Measurements from ENCODE around the gene PLXND1.
"Not testable (repeated sequence)": the region's sequence is repeated elsewhere in the genome, so short reads cannot be mapped to it uniquely, and the experiment has no call there.

Gene PLXND1, protein sequence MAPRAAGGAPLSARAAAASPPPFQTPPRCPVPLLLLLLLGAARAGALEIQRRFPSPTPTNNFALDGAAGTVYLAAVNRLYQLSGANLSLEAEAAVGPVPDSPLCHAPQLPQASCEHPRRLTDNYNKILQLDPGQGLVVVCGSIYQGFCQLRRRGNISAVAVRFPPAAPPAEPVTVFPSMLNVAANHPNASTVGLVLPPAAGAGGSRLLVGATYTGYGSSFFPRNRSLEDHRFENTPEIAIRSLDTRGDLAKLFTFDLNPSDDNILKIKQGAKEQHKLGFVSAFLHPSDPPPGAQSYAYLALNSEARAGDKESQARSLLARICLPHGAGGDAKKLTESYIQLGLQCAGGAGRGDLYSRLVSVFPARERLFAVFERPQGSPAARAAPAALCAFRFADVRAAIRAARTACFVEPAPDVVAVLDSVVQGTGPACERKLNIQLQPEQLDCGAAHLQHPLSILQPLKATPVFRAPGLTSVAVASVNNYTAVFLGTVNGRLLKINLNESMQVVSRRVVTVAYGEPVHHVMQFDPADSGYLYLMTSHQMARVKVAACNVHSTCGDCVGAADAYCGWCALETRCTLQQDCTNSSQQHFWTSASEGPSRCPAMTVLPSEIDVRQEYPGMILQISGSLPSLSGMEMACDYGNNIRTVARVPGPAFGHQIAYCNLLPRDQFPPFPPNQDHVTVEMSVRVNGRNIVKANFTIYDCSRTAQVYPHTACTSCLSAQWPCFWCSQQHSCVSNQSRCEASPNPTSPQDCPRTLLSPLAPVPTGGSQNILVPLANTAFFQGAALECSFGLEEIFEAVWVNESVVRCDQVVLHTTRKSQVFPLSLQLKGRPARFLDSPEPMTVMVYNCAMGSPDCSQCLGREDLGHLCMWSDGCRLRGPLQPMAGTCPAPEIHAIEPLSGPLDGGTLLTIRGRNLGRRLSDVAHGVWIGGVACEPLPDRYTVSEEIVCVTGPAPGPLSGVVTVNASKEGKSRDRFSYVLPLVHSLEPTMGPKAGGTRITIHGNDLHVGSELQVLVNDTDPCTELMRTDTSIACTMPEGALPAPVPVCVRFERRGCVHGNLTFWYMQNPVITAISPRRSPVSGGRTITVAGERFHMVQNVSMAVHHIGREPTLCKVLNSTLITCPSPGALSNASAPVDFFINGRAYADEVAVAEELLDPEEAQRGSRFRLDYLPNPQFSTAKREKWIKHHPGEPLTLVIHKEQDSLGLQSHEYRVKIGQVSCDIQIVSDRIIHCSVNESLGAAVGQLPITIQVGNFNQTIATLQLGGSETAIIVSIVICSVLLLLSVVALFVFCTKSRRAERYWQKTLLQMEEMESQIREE (N-terminal part only)

GRCh38 chr3:129606636-129607390, at the start of gene PLXND1:
Gene PLXND1, minus strand, starts transcription at chr3:129606676. Its CDS starts 37 bp downstream, at chr3:129606639.
- DNase-seq (ENCODE audit: low read depth), result no peak

- no peak for DNase-seq (ENCODE audit: low read depth)
Measured at GRCh38 chr3:129655291-129655700, 48.8 kb upstream of the PLXND1 start.

- DNase-seq (ENCODE audit: low read depth), result no peak
Measured at GRCh38 chr3:129654131-129654530, 47.7 kb upstream of the PLXND1 start.

DNA sequence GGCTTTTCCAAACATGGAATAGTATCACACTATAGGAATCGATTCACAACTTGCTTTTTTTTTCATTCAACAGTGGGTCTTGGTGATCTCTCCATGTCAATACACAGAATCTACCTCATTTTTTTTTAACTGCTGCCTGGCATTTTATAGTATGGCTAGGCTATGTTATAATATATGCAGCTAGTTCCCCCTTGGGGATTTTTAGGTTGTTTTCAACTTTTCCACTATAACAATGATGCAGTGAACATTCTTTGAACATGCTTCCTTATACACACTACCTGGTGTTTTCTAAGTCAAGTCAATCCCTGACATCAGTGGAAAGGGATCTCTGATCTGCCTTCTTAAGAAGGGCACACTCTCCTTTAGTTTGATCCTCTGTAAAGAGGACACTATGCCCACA, 46.5 kb upstream of the PLXND1 start:
- DNase-seq (ENCODE audit: low read depth), result no peak

DNA sequence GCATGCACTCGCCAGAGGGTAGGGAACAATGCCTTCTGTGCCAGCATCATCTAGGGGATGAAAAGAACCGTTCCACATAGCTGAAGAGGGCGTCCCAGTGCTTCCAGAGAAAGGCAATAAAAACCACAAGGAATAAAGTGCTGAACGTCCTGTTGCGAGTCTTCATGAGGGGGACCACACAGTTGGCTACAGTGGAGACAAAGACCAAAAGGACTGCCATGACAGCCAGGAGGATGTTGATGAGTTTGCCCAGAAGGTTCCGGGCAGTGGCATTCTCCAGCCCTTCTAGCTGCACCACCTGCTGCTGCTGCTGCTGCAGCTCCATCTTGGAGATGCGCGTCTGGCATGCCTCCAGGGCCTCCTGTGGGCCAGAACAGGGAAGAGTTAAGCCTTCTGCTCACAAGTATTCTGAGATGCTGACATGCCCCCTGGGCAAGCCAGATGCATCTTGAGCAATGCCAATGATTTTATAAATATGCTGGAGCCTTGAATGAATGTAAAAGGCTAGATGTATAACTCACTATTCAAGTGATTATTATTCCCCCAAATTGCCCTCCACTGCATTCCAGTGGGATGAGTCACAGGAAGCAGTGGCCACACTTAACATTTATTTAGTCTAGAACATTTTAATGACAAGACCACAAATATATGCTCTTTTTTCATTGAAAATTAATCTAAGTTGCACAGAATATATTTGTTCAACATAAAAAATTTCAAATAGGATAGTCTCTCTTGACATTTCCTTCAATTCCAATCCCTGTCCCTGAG, 45.1 kb upstream of the PLXND1 start:
- DNase-seq (ENCODE audit: low read depth), result no peak

- DNase-seq (ENCODE audit: low read depth), result no peak
Measured at GRCh38 chr3:129650256-129650872, 43.9 kb upstream of the PLXND1 start.

DNA sequence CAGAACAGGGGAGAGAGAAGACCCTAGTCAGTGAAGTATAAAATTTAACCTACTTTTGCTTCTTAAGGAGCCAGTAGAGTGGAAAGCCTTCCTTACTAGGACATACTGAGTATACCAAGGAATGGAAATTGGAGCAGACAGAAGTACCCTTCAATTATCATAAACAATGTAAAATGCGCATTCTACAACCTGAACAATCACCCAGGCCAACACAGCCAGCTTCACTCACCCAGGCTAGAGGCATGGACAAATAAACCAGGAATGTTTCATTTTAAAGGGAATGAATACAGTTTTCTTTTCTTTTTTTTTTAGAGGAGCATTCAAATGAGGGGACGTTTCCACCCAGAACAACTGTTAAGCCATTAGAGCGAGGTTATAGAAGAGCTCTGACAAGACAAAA, 41.9 kb upstream of the PLXND1 start:
- DNase-seq (ENCODE audit: low read depth), result no peak

DNA sequence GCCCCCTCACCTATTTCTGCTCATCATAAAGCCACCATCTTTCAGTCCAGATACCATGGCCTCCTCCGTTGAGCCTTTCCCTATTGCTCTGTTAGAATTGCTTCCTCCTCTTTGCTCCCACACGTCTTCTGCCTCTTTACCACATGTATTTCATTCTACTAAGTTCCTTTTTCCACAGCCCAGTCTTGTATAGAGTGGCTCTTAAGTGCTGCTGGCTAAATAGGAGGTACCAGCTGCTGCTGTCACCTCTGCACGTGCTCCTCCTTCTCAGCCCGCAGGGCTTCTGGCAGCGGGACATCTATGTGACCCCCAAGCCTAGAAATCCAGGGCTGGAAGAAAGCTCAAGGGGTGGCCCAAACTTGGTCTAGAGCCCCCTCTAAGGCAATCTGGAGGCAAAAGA, 38.8 kb upstream of the PLXND1 start:
- DNase-seq (ENCODE audit: low read depth), result no peak

- no peak for DNase-seq (ENCODE audit: low read depth)
Measured at GRCh38 chr3:129644836-129645235, 38.4 kb upstream of the PLXND1 start.

DNA sequence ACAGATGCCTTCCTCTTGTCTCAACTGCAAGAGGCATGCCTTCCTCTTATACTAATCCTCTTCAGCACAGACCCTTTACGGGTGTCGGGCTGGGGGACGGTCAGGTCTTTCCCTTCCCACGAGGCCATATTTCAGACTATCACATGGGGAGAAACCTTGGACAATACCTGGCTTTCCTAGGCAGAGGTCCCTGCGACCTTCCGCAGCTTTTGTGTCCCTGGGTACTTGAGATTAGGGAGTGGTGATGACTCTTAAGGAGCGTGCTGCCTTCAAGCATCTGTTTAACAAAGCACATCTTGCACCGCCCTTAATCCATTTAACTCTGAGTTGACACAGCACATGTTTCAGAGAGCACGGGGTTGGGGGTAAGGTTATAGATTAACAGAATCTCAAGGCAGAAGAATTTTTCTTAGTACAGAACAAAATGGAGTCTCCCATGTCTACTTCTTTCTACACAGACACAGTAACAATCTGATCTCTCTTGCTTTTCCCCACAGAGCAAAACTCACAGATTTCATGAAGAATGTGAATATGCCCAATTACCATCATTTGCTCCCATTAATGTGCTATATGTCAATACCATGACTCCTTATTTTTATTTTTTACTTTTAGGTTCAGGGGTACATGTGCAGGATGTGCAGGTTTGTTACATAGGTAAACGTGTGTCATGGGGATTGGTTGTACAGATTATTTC, 35.2 kb upstream of the PLXND1 start:
- DNase-seq (ENCODE audit: low read depth), result not testable (repeated sequence)

DNA sequence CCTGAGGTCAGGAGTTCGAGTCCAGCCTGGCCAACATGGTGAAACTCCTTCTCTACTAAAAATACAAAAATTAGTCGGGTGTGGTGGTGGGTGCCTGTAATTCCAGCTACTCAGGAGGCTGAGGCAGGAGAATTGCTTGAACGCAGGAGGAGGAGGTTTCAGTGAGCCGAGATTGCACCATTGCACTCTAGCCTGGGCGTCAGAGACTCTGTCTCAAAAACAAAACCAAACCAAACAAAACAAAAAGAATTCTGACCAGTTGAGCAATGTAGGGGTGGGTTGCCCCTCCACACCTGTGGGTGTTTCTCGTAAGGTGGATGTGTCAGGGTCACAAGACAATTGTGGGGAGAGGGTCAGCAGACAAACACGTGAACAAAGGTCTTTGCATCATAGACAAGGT, 34.5 kb upstream of the PLXND1 start:
- DNase-seq (ENCODE audit: low read depth), result not testable (repeated sequence)

GRCh38 chr3:129638481-129638880, 32.0 kb upstream of the PLXND1 start:
- DNase-seq (ENCODE audit: low read depth), result no peak

DNA sequence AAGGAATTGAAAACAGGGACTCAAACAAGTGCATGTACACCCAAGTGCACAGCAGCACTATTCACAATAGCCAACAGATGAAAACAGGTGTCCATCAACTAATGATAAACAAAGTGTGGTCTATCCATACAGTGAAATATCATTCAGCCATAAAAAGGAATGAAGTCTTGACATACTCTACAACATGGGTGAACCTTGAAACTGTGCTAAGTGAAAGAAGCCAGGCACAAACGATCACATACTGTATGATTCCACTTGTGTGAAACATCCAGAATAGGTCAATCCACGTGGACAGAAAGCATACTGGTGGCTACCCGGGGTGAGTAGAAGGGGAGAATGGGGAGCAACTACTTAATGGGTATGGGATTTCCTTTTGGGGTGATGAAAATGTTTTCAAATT, 29.6 kb upstream of the PLXND1 start:
- DNase-seq (ENCODE audit: low read depth), result no peak

DNA sequence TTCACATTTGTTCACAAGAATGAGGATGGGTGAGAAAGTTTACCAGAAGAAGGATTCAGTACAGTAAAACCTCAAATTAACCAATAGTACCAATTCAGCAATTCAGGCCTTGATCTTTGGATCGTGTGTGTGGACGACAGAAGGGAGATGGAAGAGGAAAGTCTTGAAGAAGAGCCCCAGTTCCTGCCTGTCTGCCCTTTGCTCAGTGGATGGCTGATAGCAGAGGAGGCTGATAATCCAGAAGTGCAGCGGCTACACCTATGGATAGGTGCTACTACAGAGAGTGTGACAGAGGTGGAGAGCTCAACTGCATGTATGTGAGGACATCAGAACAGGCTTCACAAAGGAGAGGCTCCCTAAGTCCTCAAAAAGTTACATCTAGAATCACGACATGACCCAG, 29.2 kb upstream of the PLXND1 start:
- no peak for DNase-seq (ENCODE audit: low read depth)

GRCh38 chr3:129633751-129634481, 27.4 kb upstream of the PLXND1 start:
- no peak for DNase-seq (ENCODE audit: low read depth)

- DNase-seq (ENCODE audit: low read depth), result no peak
Measured at GRCh38 chr3:129632977-129633376, 26.5 kb upstream of the PLXND1 start.

GRCh38 chr3:129632556-129632955, 26.1 kb upstream of the PLXND1 start:
- DNase-seq (ENCODE audit: low read depth), result no peak

GRCh38 chr3:129632056-129632455, 25.6 kb upstream of the PLXND1 start:
- DNase-seq (ENCODE audit: low read depth), result no peak

- no peak for DNase-seq (ENCODE audit: low read depth)
Measured at GRCh38 chr3:129629011-129629410, 22.5 kb upstream of the PLXND1 start.
